ENCODE results near the gene C6orf132.

C6orf132 gene

DNA sequence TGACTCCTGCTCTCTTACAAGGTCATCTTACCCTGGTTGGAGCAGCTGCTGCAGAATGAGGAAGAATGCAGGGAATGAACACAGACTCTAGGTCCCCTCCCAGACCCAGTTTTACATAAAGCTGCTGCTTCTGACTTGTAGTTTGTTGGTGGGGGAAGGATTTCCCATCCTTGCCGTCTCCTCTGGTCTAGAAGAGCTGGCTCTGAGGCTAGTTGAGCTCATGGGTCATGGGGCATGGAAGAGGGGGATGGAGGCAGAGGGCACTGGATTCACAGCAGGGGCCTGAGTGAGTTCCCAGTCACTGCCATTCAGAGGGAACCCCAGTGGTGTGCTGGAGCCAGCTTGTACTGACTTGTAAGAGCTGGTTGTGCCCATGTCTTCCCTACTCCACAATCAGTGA lies 21.6 kb upstream of the C6orf132 start:
- Histone ChIP-seq H2AFZ (ENCODE audit: low read depth) (no peak overlapping the region), H3K27me3 (ENCODE audit: insufficient read depth, low read depth) (no peaks in the 10 kb centered on the region; the same call in 1 of the 2 replicates), H3K4me3 (IDR thresholded peaks at IDR 0.05; ENCODE audit: insufficient read depth, low read depth, low read length) (no peak overlapping the region), H3K9ac (no peak overlapping the region), H4K20me1 (ENCODE audit: insufficient read depth) (no peaks in the 10 kb centered on the region), H3K4me2 (no peak overlapping the region), H3K79me2 (ENCODE audit: insufficient read depth, low read depth) (no peaks in the 10 kb centered on the region), H3K36me3 (ENCODE audit: insufficient read depth) (no peaks in the 10 kb centered on the region), H3K4me1 (ENCODE audit: low read depth, poor library complexity, severe bottlenecking) (peaks cover 12% of the 10 kb centered on the region), H3K27ac (no peak overlapping the region)
- no peak for TF ChIP-seq CTCF (conservative IDR thresholded peaks at IDR 0.05; ENCODE audit: low read depth, low read length)

DNA sequence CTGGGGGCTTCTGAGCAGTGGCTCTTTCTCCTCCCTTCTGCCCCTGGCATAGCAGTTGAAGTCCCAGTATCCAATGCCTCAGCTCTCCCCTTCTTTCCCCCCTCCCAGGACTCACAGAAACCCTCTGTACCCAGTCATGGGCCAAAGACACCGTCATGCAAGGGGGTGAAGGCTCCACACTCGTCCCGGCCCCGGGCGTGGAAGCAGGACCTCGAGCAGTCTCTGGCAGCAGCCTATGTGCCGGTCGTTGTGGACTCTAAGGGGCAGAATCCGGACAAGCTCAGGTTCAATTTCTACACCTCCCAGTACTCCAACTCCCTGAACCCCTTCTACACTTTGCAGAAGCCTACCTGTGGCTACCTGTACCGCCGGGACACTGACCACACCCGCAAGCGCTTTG lies 20.4 kb upstream of the C6orf132 start:
- TF ChIP-seq CTCF (conservative IDR thresholded peaks at IDR 0.05; ENCODE audit: low read depth, low read length), result no peak
- no peak overlapping the region for H2AFZ ChIP-seq (ENCODE audit: low read depth)

GRCh38 chr6:42162384-42162783 lies 20.0 kb upstream of the C6orf132 start:
- no peak for TF ChIP-seq CTCF (conservative IDR thresholded peaks at IDR 0.05; ENCODE audit: low read depth, low read length)
- Histone ChIP-seq H3K27ac (no peak overlapping the region), H3K9ac (no peak overlapping the region), H3K4me3 (IDR thresholded peaks at IDR 0.05; ENCODE audit: insufficient read depth, low read depth, low read length) (no peak overlapping the region), H3K4me1 (ENCODE audit: low read depth, poor library complexity, severe bottlenecking) (peaks cover 12% of the 10 kb centered on the region), H2AFZ (ENCODE audit: low read depth) (no peak overlapping the region), H3K79me2 (ENCODE audit: insufficient read depth, low read depth) (no peaks in the 10 kb centered on the region), H3K36me3 (ENCODE audit: insufficient read depth) (no peaks in the 10 kb centered on the region), H3K27me3 (ENCODE audit: insufficient read depth, low read depth) (no peaks in the 10 kb centered on the region; the same call in 1 of the 2 replicates), H4K20me1 (ENCODE audit: insufficient read depth) (no peaks in the 10 kb centered on the region), H3K4me2 (no peak overlapping the region)

More for the DNA sequence above, 20.4 kb upstream of the C6orf132 start:
- H3K9ac ChIP-seq, result no peak overlapping the region
- H3K36me3 ChIP-seq (ENCODE audit: insufficient read depth), result no peaks in the 10 kb centered on the region
- no peak overlapping the region for H3K4me2 ChIP-seq
- H4K20me1 ChIP-seq (ENCODE audit: insufficient read depth), result no peaks in the 10 kb centered on the region
- no peaks in the 10 kb centered on the region; the same call in 1 of the 2 replicates for H3K27me3 ChIP-seq (ENCODE audit: insufficient read depth, low read depth)
- no peak overlapping the region for H3K4me3 ChIP-seq (IDR thresholded peaks at IDR 0.05; ENCODE audit: insufficient read depth, low read depth, low read length)
- no peaks in the 10 kb centered on the region for H3K79me2 ChIP-seq (ENCODE audit: insufficient read depth, low read depth)
- H3K4me1 ChIP-seq (ENCODE audit: low read depth, poor library complexity, severe bottlenecking), result peaks cover 12% of the 10 kb centered on the region
- H3K27ac ChIP-seq, result no peak overlapping the region

DNA sequence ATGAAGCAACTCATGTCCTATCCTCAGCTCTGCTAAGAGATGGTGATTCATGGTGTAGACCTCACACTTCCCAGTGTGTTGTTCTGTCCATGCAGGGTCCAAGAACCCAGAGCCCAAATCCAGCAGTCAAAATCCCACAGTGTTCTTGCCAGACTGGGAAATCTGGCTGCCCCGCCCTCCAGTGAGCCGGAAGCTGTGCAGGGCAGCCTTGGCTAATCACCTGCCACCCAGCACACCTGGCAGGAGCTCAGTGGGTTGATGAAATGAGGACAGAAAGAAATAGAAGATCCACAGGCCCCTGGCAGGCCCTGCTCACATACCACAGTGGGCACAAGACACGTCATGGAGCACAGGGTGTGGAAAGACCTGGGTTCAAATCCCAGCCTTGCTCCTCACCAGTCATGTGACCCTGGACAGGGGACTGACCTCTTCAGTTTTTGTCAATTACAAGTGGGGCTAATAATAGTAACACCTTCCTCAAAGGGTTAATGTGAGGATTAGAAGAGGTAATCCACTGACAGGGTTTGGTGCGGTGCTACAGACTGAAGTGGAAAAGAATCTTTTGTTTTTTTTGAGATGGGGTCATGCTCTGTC lies 17.1 kb upstream of the C6orf132 start:
- H3K4me3 ChIP-seq (IDR thresholded peaks at IDR 0.05; ENCODE audit: insufficient read depth, low read depth, low read length), result no peak overlapping the region
- TF ChIP-seq CTCF (conservative IDR thresholded peaks at IDR 0.05; ENCODE audit: low read depth, low read length), result no peak
- H3K27ac ChIP-seq, result no peak overlapping the region
- no peak overlapping the region for H2AFZ ChIP-seq (ENCODE audit: low read depth)
- no peak overlapping the region for H3K9ac ChIP-seq
- no peaks in the 10 kb centered on the region for H3K36me3 ChIP-seq (ENCODE audit: insufficient read depth)
- no peaks in the 10 kb centered on the region for H3K4me1 ChIP-seq (ENCODE audit: low read depth, poor library complexity, severe bottlenecking)
- no peaks in the 10 kb centered on the region for H4K20me1 ChIP-seq (ENCODE audit: insufficient read depth)
- no peak overlapping the region for H3K4me2 ChIP-seq
- H3K79me2 ChIP-seq (ENCODE audit: insufficient read depth, low read depth), result no peaks in the 10 kb centered on the region
- H3K27me3 ChIP-seq (ENCODE audit: insufficient read depth, low read depth), result no peaks in the 10 kb centered on the region; the same call in 1 of the 2 replicates
